IMR-90 (cell line): ENCODE results near the gene LINGO4. TPM values are rescaled to one million over a fixed set of nuclear protein-coding genes. Genes with fewer than 3 reads are reported as not detected.

Source experiments
- ATAC-seq: fragments of 200-7000 bp; cut with Tn5 transposase; 2 replicates; pipeline ENCODE4 v1.9.1; 2020; ENCODE audit warnings: low read depth, mild to moderate bottlenecking, moderate library complexity
- BruUV-seq: library from RNA; stranded (reverse); fragments of 400-500 nt; replicated peaks from 2 replicates; lab custom pipeline; 2021; lab: Mats Ljungman, UMichigan
- CTCF ChIA-PET: fragments of 300-600 bp; formaldehyde crosslinking; extraction: SDS; loops from one replicate; lab custom pipeline; 2021; ENCODE audit warnings: antibody characterized with exemption; lab: Yijun Ruan, JAX
- POLR2A ChIA-PET: fragments of 300-600 bp; sonication (Branson Sonifier 250); formaldehyde crosslinking; loops from one replicate; lab custom pipeline; 2022; ENCODE audit warnings: antibody characterized with exemption; ENCODE audit not compliant: unreplicated experiment; lab: Charles Lee
- DNase-seq: peaks from one replicate; pipeline ENCODE4 v3.0.0; 2013
- H2AFZ ChIP-seq: replicated peaks from 2 replicates; pipeline ENCODE3; 2013; ENCODE audit warnings: low read length, mild to moderate bottlenecking; ENCODE audit not compliant: poor library complexity
- H2AK5ac ChIP-seq: 2 replicates; pipeline ENCODE4 v1.6.1; 2013; ENCODE audit warnings: low read depth, low read length, inconsistent platforms
- H2AK9ac ChIP-seq: replicated peaks from 2 replicates; pipeline ENCODE3; 2013; ENCODE audit warnings: mild to moderate bottlenecking, low read depth, low read length, moderate library complexity; ENCODE audit not compliant: poor library complexity
- H2BK120ac ChIP-seq: 2 replicates; pipeline ENCODE4 v1.6.1; 2013; ENCODE audit warnings: low read depth, low read length, inconsistent platforms
- H2BK15ac ChIP-seq: 3 replicates; pipeline ENCODE4 v1.6.1; 2013; ENCODE audit warnings: low read depth, low read length, inconsistent platforms
- H2BK20ac ChIP-seq: 2 replicates; pipeline ENCODE4 v1.6.1; 2013; ENCODE audit warnings: low read depth, mild to moderate bottlenecking, inconsistent platforms, low read length, moderate library complexity
- H2BK5ac ChIP-seq: 2 replicates; pipeline ENCODE4 v1.6.1; 2013; ENCODE audit warnings: mild to moderate bottlenecking, low read depth, low read length, inconsistent platforms; ENCODE audit not compliant: poor library complexity, severe bottlenecking
- H3K14ac ChIP-seq: replicated peaks from 2 replicates; pipeline ENCODE4 v1.6.1; 2013; ENCODE audit warnings: low read depth, low read length, inconsistent platforms
- H3K18ac ChIP-seq: 2 replicates; pipeline ENCODE4 v1.6.1; 2013; ENCODE audit warnings: low read depth, low read length, control low read depth
- H3K23ac ChIP-seq: 2 replicates; pipeline ENCODE4 v1.6.1; 2013; ENCODE audit warnings: low read depth, low read length, inconsistent platforms
- H3K27ac ChIP-seq: 2 replicates; pipeline ENCODE4 v1.5.1; 2013; ENCODE audit warnings: mild to moderate bottlenecking, control low read depth, low read length; ENCODE audit not compliant: insufficient read depth
- H3K27me3 ChIP-seq: 2 replicates; pipeline ENCODE4 v1.6.1; 2013; ENCODE audit warnings: low read length; ENCODE audit not compliant: control insufficient read depth, insufficient read depth
- H3K36me3 ChIP-seq: 2 replicates; pipeline ENCODE4 v1.6.1; 2013; ENCODE audit warnings: low read length, mixed read lengths; ENCODE audit not compliant: control insufficient read depth, insufficient read depth
- H3K4ac ChIP-seq: 2 replicates; pipeline ENCODE4 v1.6.1; 2013; ENCODE audit warnings: low read depth, low read length, inconsistent platforms
- H3K4me1 ChIP-seq: 2 replicates; pipeline ENCODE4 v1.6.1; 2013; ENCODE audit warnings: low read length, mixed read lengths; ENCODE audit not compliant: control insufficient read depth, insufficient read depth
- H3K4me2 ChIP-seq: 2 replicates; pipeline ENCODE4 v1.6.1; 2013; ENCODE audit warnings: low read depth, mild to moderate bottlenecking, control low read depth, low read length, moderate library complexity
- H3K4me3 ChIP-seq: 2 replicates; pipeline ENCODE4 v1.5.1; 2013; ENCODE audit warnings: low read depth, mild to moderate bottlenecking, control low read depth, low read length, moderate library complexity; ENCODE audit not compliant: insufficient read depth
- H3K56ac ChIP-seq: 2 replicates; pipeline ENCODE4 v1.6.1; 2013; ENCODE audit warnings: low read length, inconsistent platforms; ENCODE audit not compliant: insufficient read depth; ENCODE audit errors: extremely low read depth
- H3K79me1 ChIP-seq, 2 experiments: 2 replicates each; pipeline ENCODE4 v1.6.1; 2013; ENCODE audit warnings: low read length in 2 of 2, inconsistent platforms in 1 of 2, low read depth in 1 of 2
- H3K9ac ChIP-seq: 2 replicates; pipeline ENCODE4 v1.6.1; 2013; ENCODE audit warnings: low read depth, low read length, control low read depth
- H3K9me1 ChIP-seq: 2 replicates; pipeline ENCODE4 v1.6.1; 2013; ENCODE audit warnings: low read length, inconsistent platforms; ENCODE audit not compliant: insufficient read depth
- H3K9me3 ChIP-seq: 2 replicates; pipeline ENCODE4 v1.6.1; 2013; ENCODE audit warnings: low read length; ENCODE audit not compliant: control insufficient read depth, insufficient read depth
- H4K20me1 ChIP-seq: 2 replicates; pipeline ENCODE4 v1.6.1; 2013; ENCODE audit warnings: low read length, inconsistent platforms; ENCODE audit not compliant: insufficient read depth
- H4K5ac ChIP-seq: 2 replicates; pipeline ENCODE4 v1.6.1; 2013; ENCODE audit warnings: mild to moderate bottlenecking, low read depth, low read length, control low read depth
- H4K8ac ChIP-seq, 2 experiments: 2 replicates each; pipeline ENCODE4 v1.6.1; 2013; ENCODE audit warnings: low read depth in 2 of 2, low read length in 2 of 2, control low read depth in 1 of 2, inconsistent platforms in 1 of 2
- H4K91ac ChIP-seq: 2 replicates; pipeline ENCODE4 v1.6.1; 2013; ENCODE audit warnings: low read depth, low read length, inconsistent platforms; ENCODE audit not compliant: insufficient read depth
- BHLHE40 ChIP-seq: fragments of 150-350 bp; IDR thresholded peaks from 2 replicates; pipeline ENCODE4 v1.6.1; 2016; ENCODE audit warnings: mild to moderate bottlenecking, low read depth, low read length
- CEBPB ChIP-seq: IDR thresholded peaks from 2 replicates; pipeline ENCODE4 v1.6.1; 2012; ENCODE audit warnings: low read depth, low read length, improper control_type of control experiment
- CHD1 ChIP-seq: IDR thresholded peaks from 2 replicates; pipeline ENCODE4 v1.6.1; 2012; ENCODE audit warnings: low read depth, low read length, improper control_type of control experiment
- CTCF ChIP-seq: conservative IDR thresholded peaks from 2 replicates; pipeline ENCODE4 v1.5.1; 2012; ENCODE audit warnings: mild to moderate bottlenecking, low read depth, low read length, improper control_type of control experiment
- ELK1 ChIP-seq: fragments of 150-350 bp; IDR thresholded peaks from 2 replicates; pipeline ENCODE4 v1.6.1; 2016; ENCODE audit warnings: low read depth, mild to moderate bottlenecking, low read length, moderate library complexity, borderline replicate concordance
- FOS ChIP-seq: fragments of 150-350 bp; IDR thresholded peaks from 2 replicates; pipeline ENCODE4 v1.6.1; 2016; ENCODE audit warnings: low read depth, low read length
- MAFK ChIP-seq: IDR thresholded peaks from 2 replicates; pipeline ENCODE4 v1.6.1; 2012; ENCODE audit warnings: low read depth, low read length, improper control_type of control experiment
- MAZ ChIP-seq: IDR thresholded peaks from 2 replicates; pipeline ENCODE4 v1.6.1; 2012; ENCODE audit warnings: low read depth, mild to moderate bottlenecking, low read length, improper control_type of control experiment, moderate library complexity, borderline replicate concordance
- MXI1 ChIP-seq: IDR thresholded peaks from 2 replicates; pipeline ENCODE4 v1.6.1; 2012; ENCODE audit warnings: low read depth, mild to moderate bottlenecking, low read length, moderate library complexity, borderline replicate concordance
- NFE2L2 ChIP-seq: fragments of 150-350 bp; IDR thresholded peaks from 2 replicates; pipeline ENCODE4 v1.6.1; 2016; ENCODE audit warnings: low read depth, mild to moderate bottlenecking, low read length
- POLR2A ChIP-seq: IDR thresholded peaks from 2 replicates; pipeline ENCODE4 v1.6.1; 2012; ENCODE audit warnings: mild to moderate bottlenecking, low read depth, low read length
- RAD21 ChIP-seq: IDR thresholded peaks from 2 replicates; pipeline ENCODE4 v1.6.1; 2012; ENCODE audit warnings: low read length, improper control_type of control experiment
- RCOR1 ChIP-seq: IDR thresholded peaks from 2 replicates; pipeline ENCODE4 v1.6.1; 2012; ENCODE audit warnings: mild to moderate bottlenecking, low read length, improper control_type of control experiment; ENCODE audit not compliant: insufficient replicate concordance
- RFX5 ChIP-seq: IDR thresholded peaks from 2 replicates; pipeline ENCODE4 v1.8.0; 2012; ENCODE audit warnings: low read depth, mild to moderate bottlenecking, low read length, moderate library complexity
- SMC3 ChIP-seq: fragments of 150-350 bp; IDR thresholded peaks from 2 replicates; pipeline ENCODE4 v1.6.1; 2016; ENCODE audit warnings: low read depth, mild to moderate bottlenecking, antibody characterized with exemption, low read length, moderate library complexity
- USF2 ChIP-seq: fragments of 150-350 bp; IDR thresholded peaks from 2 replicates; pipeline ENCODE4 v1.6.1; 2017; ENCODE audit warnings: mild to moderate bottlenecking, antibody characterized with exemption, low read length, low read depth
- WGBS, 2 experiments: methylation state at CpG; one replicate each; pipeline versions ENCODE4 v1.1.5 to v1.1.7; 2013; ENCODE audit warnings: missing lambda C conversion rate in 2 of 2; ENCODE audit not compliant: insufficient read length in 1 of 2; ENCODE audit errors: extremely low coverage in 2 of 2; 5-methylcytosine and 5-hydroxymethylcytosine counted together
- dilution Hi-C: fragments of 300-500 bp; cut with HindIII; formaldehyde crosslinking; loops from one replicate; pipeline ENCODE4 v1.14.3; 2018; ENCODE audit warnings: low sequenced_read_pairs; ENCODE audit not compliant: unreplicated experiment
- in situ Hi-C: fragments of 300-500 bp; cut with MboI; formaldehyde crosslinking; loops from 3 replicates; pipeline ENCODE4 v1.14.3; 2019; ENCODE audit warnings: low sequenced_read_pairs, inconsistent platforms, mixed read lengths
- intact Hi-C: fragments of 100-400 bp; cut with micrococcal nuclease; formaldehyde crosslinking; loops from 2 replicates; pipeline ENCODE4 v1.10.0; 2022
- polyA plus RNA-seq, 3 experiments: library from polyadenylated mRNA; depleted of rRNA; stranded (reverse); fragments of >200 nt; gene quantifications; 2 replicates each; pipeline ENCODE4 v1.2.3, GENCODE V29; 2012; ENCODE audit warnings: low replicate concordance in 1 of 3
- total RNA-seq: library from RNA; depleted of rRNA; stranded (reverse); fragments of >200 nt; gene quantifications from 2 replicates; pipeline ENCODE4 v1.2.3, GENCODE V29; 2012

The LINGO4 gene
- total and polyA plus RNA-seq, 2 of the 4 experiments (the other 2 are of a cell fraction) = not detected

- no CpG with 5 or more reads among the region's 5 CpGs for WGBS, 2 experiments
- BruUV-seq = no TSS peak
- intact Hi-C loops = loop anchor here (10.0 kb wide), 1 partner anchor 287 kb away; the partner anchor contains the start of gene TUFT1
Measured at GRCh38 chr1:151831605-151832004, 26.4 kb upstream of the LINGO4 start, which contains the start of gene RORC. Gene RORC, minus strand, starts transcription at chr1:151831802. Its CDS starts 38 bp downstream, at chr1:151831764.

More at GRCh38 chr1:151831605-151832004, 26.4 kb upstream of the LINGO4 start, which contains the start of gene RORC:
- POLR2A ChIA-PET = no interaction called here
- H4K8ac ChIP-seq = no peak within 1 kb of the TSS
- no peak within 1 kb of the TSS for H3K27ac ChIP-seq
- H3K36me3 ChIP-seq = no peaks in the 10 kb centered on the region
- H3K23ac ChIP-seq = no peak within 1 kb of the TSS
- no peak within 1 kb of the TSS for H3K4me3 ChIP-seq
- H3K14ac ChIP-seq = no peak within 1 kb of the TSS
- DNase-seq (no peak), ATAC-seq (no peak)
- H2BK20ac ChIP-seq = no peak within 1 kb of the TSS
- CTCF ChIA-PET = no interaction called here
- H3K9me3 ChIP-seq = no peaks in the 10 kb centered on the region
- H3K56ac ChIP-seq = no peak within 1 kb of the TSS
- dilution Hi-C loops (no loop called here), in situ Hi-C loops (no loop called here)
- H3K4me2 ChIP-seq = no peak within 1 kb of the TSS
- H3K9me1 ChIP-seq = no peaks in the 10 kb centered on the region
- no peak within 1 kb of the TSS for H3K9ac ChIP-seq
- H4K5ac ChIP-seq = no peak within 1 kb of the TSS
- H3K4me1 ChIP-seq = no peaks in the 10 kb centered on the region
- no peak within 1 kb of the TSS for H2AK9ac ChIP-seq
- peak within 1 kb of the TSS; percentile 49 for H2AFZ ChIP-seq
- H2BK120ac ChIP-seq = no peak within 1 kb of the TSS
- TF ChIP-seq RCOR1 (no peak), NFE2L2 (no peak), FOS (no peak), CEBPB (no peak), MXI1 (no peak), BHLHE40 (no peak), POLR2A (no peak), CHD1 (no peak), RAD21 (no peak), MAFK (no peak), ELK1 (no peak), SMC3 (no peak), MAZ (no peak), USF2 (no peak), RFX5 (no peak), CTCF (no peak)
- H3K4ac ChIP-seq = no peak within 1 kb of the TSS
- no peak within 1 kb of the TSS for H3K18ac ChIP-seq
- H4K91ac ChIP-seq = no peak within 1 kb of the TSS
- no peaks in the 10 kb centered on the region for H4K20me1 ChIP-seq
- H3K27me3 ChIP-seq = peaks cover 49% of the 10 kb centered on the region
- no peak within 1 kb of the TSS for H2AK5ac ChIP-seq
- H3K79me1 ChIP-seq = no peaks in the 10 kb centered on the region
- no peak within 1 kb of the TSS for H2BK15ac ChIP-seq
- no peak within 1 kb of the TSS for H2BK5ac ChIP-seq
